Esophagus (tissue), 2 donors: ENCODE measurements around the gene CNTFR. TPM values are rescaled to one million over a fixed set of nuclear protein-coding genes. Genes with fewer than 3 reads are reported as not detected.

Experiments used
- H3K27ac ChIP-seq, 2 donors: one replicate each; pipeline ENCODE4 v1.5.1; 2013; ENCODE audit warnings: low read depth in 2 of 2, mild to moderate bottlenecking in 2 of 2, inconsistent platforms in 1 of 2, low read length in 1 of 2, moderate library complexity in 1 of 2
- H3K27me3 ChIP-seq, 2 donors: one replicate each; pipeline ENCODE4 v1.6.1; 2013; ENCODE audit warnings: low read length in 2 of 2, control low read depth in 1 of 2, mild to moderate bottlenecking in 1 of 2; ENCODE audit not compliant: insufficient read depth in 2 of 2, control insufficient read depth in 1 of 2
- H3K36me3 ChIP-seq, 2 donors: one replicate each; pipeline ENCODE4 v1.6.1; 2013; ENCODE audit warnings: low read length in 1 of 2; ENCODE audit not compliant: control insufficient read depth in 2 of 2, insufficient read depth in 2 of 2
- H3K4me1 ChIP-seq, 2 donors: one replicate each; pipeline ENCODE4 v1.6.1; 2013; ENCODE audit warnings: low read length in 1 of 2; ENCODE audit not compliant: control insufficient read depth in 2 of 2, insufficient read depth in 2 of 2
- H3K4me3 ChIP-seq, 2 donors: one replicate each; pipeline ENCODE4 v1.5.1; 2013; ENCODE audit warnings: low read length in 2 of 2, mild to moderate bottlenecking in 2 of 2, low read depth in 1 of 2, moderate library complexity in 1 of 2
- H3K9me3 ChIP-seq, 2 donors: one replicate each; pipeline ENCODE4 v1.6.1; 2013; ENCODE audit warnings: mild to moderate bottlenecking in 2 of 2, low read depth in 1 of 2, low read length in 1 of 2, moderate library complexity in 1 of 2; ENCODE audit not compliant: control insufficient read depth in 2 of 2, insufficient read depth in 1 of 2
- WGBS, 2 donors: extraction: QIAGEN DNeasy Blood & Tissue Kit; methylation state at CpG; one replicate each; pipeline ENCODE4 v1.1.7; 2013; 5-methylcytosine and 5-hydroxymethylcytosine counted together
- polyA plus RNA-seq, 2 donors: library from polyadenylated mRNA; stranded (reverse); fragments of 200-250 nt; gene quantifications; one replicate each; pipeline ENCODE4 v1.2.3, GENCODE V29; 2013
- donor health status: healthy with polysubstance abuse.
- donor health status: Bipolar disorder and iron deficiency.

The CNTFR gene
- polyA plus RNA-seq, 2 donors: 0.22 to 0.54 TPM

DNA sequence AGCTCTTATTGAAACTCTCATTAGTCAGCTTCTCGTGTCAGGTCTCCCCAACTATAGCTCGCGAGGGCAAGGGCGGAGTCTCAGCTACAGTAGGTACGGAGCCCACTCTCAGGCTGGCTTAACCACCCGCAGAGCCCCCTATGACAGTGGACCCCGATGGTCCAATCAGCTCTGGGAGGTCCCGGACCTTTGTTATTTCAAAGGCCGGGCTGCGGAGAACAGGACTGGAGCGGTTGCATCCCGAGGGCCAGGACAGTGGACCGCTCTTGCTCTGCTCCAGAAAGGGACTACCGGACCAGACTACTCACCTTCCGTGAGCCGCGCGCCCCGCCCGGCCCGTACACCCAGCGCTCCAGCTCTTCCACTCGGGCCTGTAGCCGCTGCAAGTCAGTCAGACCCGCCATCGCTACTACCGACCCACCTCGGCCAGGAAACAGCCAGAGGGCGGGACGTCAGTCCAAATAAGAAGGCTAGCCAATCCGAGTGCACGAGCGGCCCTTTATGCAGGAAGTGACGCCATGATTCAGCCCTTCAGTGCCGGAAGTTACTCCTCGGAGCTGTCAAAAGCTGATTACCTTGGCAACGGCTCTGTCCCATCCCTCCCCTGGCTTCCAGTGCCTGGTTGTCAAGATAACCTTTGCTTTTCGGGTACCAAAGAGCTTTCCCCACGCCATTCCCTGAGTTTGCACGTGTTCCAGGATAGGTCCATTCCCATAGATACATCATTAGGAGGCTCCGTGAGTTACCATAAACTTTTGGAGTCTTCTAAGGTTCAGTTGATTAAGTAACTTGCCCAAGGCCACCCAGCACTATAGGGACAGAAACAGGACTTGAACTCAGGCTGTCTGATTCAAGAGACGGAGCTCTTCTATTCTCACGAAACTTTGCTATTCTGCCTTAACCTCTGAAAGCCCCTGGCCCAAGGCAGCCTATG lies 30.8 kb upstream of the CNTFR start, which contains the start of gene DCTN3:
DCTN3 (minus strand) TSS at position 435 of the 934 bp plus-strand sequence; CDS start at position 404, 31 bp downstream.
- no peaks in the 10 kb centered on the region for H3K9me3 ChIP-seq
- peaks cover 7 to 11% of the 10 kb centered on the region in 2 donors for H3K4me1 ChIP-seq
- peak within 1 kb of the TSS; percentile 82 to 98 for H3K4me3 ChIP-seq
- WGBS, 2 donors: 5% methylated on average over 43 of the region's 43 CpGs
- peaks cover 0 to 4% of the 10 kb centered on the region in 2 donors for H3K27me3 ChIP-seq
- peak within 1 kb of the TSS; percentile 44 to 74 for H3K27ac ChIP-seq
- H3K36me3 ChIP-seq: peaks cover 10 to 23% of the 10 kb centered on the region in 2 donors

DNA sequence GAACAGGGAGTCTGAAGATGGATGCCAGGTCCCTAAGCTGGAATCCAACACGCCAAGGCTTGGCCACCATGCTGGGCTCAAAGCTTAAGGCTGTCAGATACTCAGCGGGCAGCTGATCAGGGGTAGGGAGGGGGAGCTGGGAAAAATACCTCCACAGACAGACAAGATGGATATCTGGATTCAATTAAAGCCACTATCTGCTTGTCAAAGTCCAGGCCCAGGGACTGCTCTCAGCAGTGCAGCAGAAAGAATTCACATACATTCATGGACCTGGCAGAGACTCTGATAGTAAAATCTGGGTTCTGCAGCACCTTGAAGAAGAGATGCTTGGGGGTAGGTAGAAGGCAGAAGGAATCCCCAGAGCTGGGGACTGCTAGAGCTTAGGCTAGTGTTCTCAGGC lies 25.6 kb upstream of the CNTFR start:
- Histone ChIP-seq H3K36me3 (peaks cover 10 to 34% of the 10 kb centered on the region in 2 donors), H3K4me1 (peaks cover 0 to 13% of the 10 kb centered on the region in 2 donors), H3K4me3 (no peak overlapping the region), H3K27ac (no peak overlapping the region), H3K27me3 (no peaks in the 10 kb centered on the region), H3K9me3 (no peaks in the 10 kb centered on the region)
- 86 to 87% methylated on average over 2 of the region's 2 CpGs for WGBS, 2 donors

DNA sequence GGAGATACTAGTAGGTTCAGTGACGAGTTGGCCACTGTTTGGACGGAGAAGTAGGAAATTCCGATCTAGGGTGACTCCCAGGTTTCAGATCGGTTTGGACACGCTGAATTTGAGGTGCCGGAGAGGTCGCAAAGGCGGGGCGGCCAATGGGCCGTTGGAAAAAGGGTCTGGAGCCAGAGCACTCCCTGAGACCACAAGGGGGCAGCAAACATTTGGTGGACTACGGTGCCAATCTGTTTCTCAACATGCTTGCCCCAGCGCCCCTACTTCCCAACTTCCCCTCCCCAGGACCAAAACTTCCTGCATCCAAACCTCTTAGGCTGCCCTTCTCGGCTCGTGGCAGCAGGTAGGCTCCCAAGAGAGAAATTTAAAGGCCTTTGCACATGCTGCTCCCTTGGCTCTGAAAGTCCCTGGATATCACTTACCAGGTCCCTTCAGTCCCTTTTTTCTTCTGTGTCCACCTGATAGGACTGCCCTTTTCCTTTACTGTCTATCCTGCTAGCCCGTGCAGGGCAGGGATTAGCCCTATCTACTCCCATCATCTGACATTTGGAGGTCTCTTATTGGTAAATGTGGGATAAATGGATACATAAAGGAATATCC lies 23.4 kb upstream of the CNTFR start:
- peaks cover 0 to 10% of the 10 kb centered on the region in 2 donors for H3K4me1 ChIP-seq
- H3K36me3 ChIP-seq: peaks cover 5 to 28% of the 10 kb centered on the region in 2 donors
- H3K4me3 ChIP-seq: peak overlapping the region in 1 of 2 donors; percentile 78
- 1 to 2% methylated on average over 14 to 15 of the region's 15 CpGs for WGBS, 2 donors
- peak overlapping the region; percentile 88 to 92 for H3K27ac ChIP-seq
- no peaks in the 10 kb centered on the region for H3K27me3 ChIP-seq
- H3K9me3 ChIP-seq: no peaks in the 10 kb centered on the region

DNA sequence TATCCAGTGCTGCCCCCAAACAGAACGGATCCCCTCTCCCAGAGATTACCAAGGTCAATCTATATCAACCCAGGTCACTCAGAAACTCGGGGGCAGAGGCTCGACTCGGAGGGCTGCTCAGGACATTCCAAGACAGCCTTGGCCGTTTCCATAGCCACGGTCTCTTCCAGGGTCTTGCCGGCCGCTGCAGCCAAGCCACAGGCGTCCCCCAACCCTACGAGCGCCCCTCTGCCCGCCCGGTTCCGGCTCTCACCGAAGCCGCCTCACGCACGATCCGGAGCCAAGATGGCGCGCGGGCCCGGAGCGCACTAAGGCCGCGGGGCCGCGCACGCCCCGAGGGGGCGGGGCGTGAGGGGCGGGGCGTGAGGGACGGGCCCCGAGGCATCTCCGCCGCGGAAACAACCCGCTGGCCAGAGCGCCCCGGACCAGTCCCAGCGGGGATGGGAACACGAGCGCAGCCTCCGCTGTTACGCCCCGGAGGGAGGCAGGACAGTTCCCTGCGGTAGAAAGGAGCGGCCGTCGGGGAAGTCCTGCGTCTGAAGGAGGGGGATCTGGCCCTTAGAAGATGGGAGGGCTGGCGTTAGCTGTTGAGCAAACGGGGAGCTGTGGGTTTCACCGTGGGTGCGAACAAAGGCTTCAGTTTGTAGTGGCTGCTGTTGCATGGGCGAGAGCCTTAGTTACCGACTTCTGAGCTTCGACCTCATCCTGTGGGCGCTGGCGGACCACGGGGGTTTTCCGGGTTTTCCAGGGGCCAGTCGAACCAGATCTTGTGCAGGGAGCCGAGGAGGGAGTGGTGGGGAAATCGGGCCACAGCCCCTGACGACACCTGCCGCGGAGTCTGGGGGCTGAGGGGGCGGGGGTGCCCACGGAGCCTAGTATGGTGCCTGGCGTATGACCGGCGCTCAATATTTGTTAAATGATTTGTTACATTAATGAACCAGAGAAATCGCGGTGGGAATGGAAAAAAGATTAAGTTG lies 22.6 kb upstream of the CNTFR start, which contains the start of gene RPP25L:
RPP25L (minus strand) TSS at position 287 of the 977 bp plus-strand sequence. CDS start 801 bp downstream, outside the sequence.
- Histone ChIP-seq H3K27me3 (no peaks in the 10 kb centered on the region), H3K9me3 (peaks cover 0 to 2% of the 10 kb centered on the region in 2 donors), H3K4me1 (peaks cover 0 to 10% of the 10 kb centered on the region in 2 donors), H3K4me3 (peak within 1 kb of the TSS; percentile 78 to 81), H3K36me3 (peaks cover 4 to 22% of the 10 kb centered on the region in 2 donors), H3K27ac (peak within 1 kb of the TSS; percentile 88 to 92)
- WGBS, 2 donors: 0 to 1% methylated on average over 74 to 77 of the region's 77 CpGs

DNA sequence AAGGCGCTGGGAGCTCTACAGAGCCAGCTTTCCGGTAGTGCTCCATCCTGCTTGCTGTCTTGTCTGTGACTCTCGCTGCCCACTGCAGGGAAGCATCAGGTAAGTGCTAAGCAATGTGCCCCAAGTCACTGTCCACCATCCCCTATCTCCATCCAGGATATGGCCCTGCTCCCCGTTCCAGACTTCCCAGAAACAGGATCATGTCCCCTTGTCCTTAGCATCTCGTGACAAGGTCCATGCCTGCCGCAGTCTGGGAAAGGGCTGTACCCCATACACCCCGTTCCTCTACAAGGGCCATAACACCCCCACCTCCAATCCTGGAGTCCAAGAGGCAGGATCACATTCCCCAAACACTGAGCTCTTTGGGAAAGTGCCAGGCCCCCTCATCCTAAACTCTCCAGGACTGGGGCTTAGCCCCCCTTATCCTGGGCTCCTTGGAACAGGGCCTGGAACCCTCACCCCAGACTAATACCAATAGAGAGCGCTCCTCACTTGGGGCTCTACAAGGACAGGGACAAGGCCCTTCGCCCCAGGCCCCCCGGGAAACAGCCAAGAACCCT lies 21.8 kb upstream of the CNTFR start:
- Histone ChIP-seq H3K27me3 (no peaks in the 10 kb centered on the region), H3K9me3 (peaks cover 0 to 2% of the 10 kb centered on the region in 2 donors)
- WGBS, 2 donors: 53 to 60% methylated on average over 10 of the region's 10 CpGs

DNA sequence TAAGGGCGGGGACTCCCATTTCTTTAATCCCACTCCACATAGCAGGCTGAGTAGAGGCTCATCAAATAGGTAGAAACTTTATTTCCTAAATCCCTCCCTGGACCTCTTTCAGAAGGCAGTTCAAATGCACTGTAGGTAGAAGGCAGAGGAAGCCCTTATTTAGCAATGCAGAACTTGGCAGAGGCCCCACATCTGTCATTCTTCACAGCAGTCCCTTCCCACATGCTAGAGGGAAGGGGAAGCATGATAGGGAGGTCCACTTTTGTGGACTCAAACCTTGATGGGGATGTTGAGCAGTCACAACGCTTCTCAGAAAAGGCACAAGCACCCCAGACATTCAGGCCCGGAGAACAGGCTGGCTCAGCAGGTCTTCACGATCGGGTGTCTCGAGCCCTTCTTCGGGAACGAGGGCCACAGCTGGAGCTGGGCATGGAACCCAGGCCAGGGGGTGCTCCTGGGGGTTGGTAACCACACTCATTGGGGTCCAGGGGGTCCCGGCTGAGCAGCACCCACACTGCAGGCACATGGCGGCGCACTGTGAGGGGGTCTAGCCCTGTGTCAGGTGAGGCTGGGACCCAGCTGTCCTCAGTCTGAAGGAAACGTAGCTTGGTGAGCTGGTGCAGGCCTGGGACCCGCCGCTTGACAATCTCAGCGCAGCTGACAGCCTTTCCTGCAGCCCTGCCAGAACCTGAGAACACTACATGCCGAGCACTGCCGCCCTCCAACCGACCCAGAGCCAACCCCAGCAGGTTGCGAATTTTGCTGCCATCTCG lies 21.1 kb upstream of the CNTFR start:
- H3K9me3 ChIP-seq: peaks cover 0 to 2% of the 10 kb centered on the region in 2 donors
- WGBS, 2 donors: 91 to 93% methylated on average over 20 of the region's 20 CpGs
- no peak overlapping the region for H3K27ac ChIP-seq
- no peaks in the 10 kb centered on the region for H3K27me3 ChIP-seq
- H3K36me3 ChIP-seq: peaks cover 0 to 11% of the 10 kb centered on the region in 2 donors
- peaks cover 0 to 10% of the 10 kb centered on the region in 2 donors for H3K4me1 ChIP-seq
- peak overlapping the region; percentile 78 to 81 for H3K4me3 ChIP-seq

More for the DNA sequence above, 21.8 kb upstream of the CNTFR start:
- H3K4me3 ChIP-seq: peak overlapping the region; percentile 78 to 81
- H3K4me1 ChIP-seq: peaks cover 0 to 10% of the 10 kb centered on the region in 2 donors
- H3K36me3 ChIP-seq: peaks cover 4 to 15% of the 10 kb centered on the region in 2 donors
- peak overlapping the region; percentile 88 to 89 for H3K27ac ChIP-seq

DNA sequence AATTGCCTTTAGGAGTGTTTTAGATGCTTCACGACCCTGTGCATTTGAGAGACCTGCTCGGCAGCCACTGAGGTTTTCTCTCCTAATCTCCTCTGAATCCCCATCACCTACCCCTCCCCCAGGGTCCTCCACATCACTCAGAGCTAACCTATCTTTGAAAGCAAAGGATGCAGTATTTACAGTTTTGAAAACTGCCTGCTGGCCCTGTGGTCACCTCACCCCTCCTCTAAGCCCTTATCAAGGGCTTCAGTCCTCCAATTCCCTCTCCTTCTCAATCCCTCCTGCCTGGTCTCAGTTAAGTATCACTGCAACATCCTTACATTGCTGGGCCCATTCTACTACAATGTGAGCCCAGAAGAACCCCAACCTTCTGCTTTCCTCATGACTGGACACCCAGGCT lies 17.8 kb upstream of the CNTFR start:
- Histone ChIP-seq H3K4me1 (peaks cover 0 to 10% of the 10 kb centered on the region in 2 donors), H3K9me3 (peaks cover 0 to 2% of the 10 kb centered on the region in 2 donors), H3K27ac (no peak overlapping the region), H3K27me3 (no peaks in the 10 kb centered on the region), H3K36me3 (peaks cover 0 to 4% of the 10 kb centered on the region in 2 donors), H3K4me3 (no peak overlapping the region)
- 26 to 36% methylated on average over 2 of the region's 2 CpGs for WGBS, 2 donors

DNA sequence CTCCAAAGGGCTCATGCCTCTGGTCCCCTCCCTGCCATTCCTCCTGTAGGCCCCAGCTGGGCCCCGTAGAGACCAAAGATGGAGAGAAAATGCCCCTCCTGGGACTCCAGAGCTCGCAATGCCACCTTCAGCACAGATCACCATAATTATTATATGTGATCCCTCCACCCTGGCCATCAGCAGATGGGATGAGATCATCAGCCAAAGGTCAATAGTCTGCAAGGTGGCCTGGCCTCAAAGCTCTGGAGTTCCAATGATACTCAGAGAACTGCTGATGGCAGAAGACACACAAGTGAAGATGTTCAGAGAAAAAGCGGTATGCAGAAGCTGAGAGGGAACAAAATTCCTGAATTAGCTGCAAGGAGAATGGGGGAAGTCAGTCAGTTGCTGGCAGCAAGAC lies 17.4 kb upstream of the CNTFR start:
- H3K36me3 ChIP-seq: peaks cover 0 to 4% of the 10 kb centered on the region in 2 donors
- no peaks in the 10 kb centered on the region for H3K27me3 ChIP-seq
- H3K9me3 ChIP-seq: peaks cover 0 to 2% of the 10 kb centered on the region in 2 donors
- peaks cover 0 to 10% of the 10 kb centered on the region in 2 donors for H3K4me1 ChIP-seq
- no peak overlapping the region for H3K27ac ChIP-seq
- H3K4me3 ChIP-seq: no peak overlapping the region
- 83 to 86% methylated on average over 3 of the region's 3 CpGs for WGBS, 2 donors
